GM18508 (cell line): ENCODE measurements around the gene E2F6.

Source experiments
- ATAC-seq: cut with Tn5 transposase; IDR thresholded peaks from one replicate; pipeline ENCODE4 v1.9.1; 2021; ENCODE audit warnings: moderate number of reproducible peaks; ENCODE audit not compliant: insufficient read depth, unreplicated experiment

The E2F6 gene

DNA sequence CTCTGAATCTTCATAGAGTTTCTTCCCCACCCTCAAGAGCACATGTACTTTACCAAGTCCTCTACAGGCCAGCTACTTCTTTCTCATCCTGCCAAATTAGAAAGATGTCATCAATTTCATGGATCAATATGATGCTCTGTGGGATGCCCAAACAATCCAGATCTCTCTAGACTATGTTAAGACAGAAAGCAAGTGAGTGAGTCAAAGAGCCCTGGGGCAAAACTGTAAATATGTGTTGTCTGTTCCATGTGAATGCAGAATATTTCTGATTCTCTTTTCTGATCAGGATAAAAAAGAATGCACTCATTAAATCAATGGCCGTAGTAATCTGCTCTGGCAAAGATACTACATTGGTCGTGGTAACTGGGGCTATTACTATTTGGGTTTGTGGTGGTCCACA is 68.4 kb downstream of the E2F6 start:
- ATAC-seq = no peak

DNA sequence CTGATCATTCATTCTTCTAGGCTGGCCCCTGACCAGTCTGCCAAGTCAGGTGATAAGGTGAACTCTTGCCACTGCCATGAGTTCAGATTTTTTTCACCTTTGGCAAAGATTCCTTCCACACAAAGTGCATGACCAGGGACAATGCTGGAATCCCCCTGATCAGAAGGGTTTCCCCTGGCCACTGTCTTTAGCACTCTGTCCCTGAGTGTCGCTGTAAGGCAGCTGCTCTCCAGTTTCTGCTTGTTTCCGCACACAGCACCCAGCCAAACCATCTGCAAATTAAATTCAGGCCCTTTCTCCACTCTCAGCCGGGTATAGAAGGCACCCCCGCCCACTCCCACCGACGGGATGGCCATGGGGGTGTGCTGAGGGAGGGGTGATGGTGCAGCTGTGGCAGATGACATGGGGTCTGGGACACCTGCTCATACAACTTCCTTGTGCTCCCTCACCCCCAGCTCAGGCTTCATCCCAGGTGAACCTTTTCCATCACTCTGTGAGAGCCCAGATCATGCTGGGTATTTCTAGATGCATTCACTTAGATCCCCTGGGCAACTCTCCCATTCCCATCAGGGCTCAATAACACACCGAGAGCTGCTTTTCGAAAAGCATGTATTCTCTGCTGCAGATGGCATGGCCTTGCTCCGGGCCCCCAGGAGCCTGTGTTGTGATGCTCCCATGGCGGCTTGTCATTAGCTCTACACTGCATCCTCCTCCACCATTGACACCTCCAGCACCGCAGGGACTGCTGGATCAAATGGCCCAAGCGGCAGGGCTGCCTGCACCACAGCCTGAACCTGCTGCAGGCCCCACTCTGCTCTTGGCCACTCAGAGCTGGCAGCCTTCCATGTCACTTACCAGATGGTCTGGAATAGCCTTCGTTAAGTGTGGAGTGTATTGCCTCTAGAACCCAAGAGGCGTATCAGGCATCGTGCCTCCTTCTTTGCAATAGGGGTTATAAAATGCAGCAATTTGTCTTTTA is 69.2 kb downstream of the E2F6 start:
- ATAC-seq = no peak

- ATAC-seq = no peak
Measured at GRCh38 chr2:11396021-11396420, 69.9 kb downstream of the E2F6 start.

- ATAC-seq = no peak
Measured at GRCh38 chr2:11395389-11395788, 70.6 kb downstream of the E2F6 start.
